Measurements from ENCODE around the gene GABRB3.

GABRB3 gene

DNA sequence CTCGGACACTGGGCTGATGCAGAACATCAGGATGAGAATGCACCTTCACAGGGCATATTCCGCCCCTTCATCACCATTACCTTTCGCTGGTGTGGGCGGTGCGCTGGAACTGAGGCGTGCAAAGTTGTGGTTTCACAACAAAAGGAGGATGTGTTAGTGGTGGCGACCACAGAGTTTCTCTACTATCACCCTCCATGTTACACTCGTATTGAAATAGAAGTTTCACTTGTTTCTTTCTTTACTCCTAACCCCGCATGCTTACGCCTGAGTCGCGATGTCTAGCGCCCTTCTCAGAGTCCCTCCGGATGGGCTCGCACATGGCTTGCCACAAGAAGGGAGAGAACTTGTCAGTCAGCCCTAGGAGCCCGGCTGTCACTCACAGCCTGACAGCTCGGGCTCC is 148.7 kb downstream of the GABRB3 start:
- no peak for DNase-seq

DNA sequence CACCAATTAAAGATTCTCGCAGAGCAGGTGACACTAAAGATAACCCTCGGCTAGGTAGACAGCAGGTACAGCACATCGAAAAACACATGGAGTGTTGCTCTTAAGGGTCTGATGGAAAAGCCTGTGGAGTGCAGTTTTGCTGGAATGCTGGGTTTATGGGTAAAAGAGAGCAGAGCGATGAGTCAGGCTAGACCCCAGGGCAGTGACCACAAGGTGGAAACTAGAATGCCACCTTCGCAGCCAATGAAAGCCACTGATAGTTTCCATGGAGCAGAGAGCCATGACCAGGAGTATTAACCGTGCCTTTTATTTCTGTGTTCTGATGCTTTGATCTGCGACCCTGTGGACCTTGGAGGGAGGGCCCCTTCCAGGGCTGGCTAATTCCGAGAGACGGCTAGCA is 149.8 kb downstream of the GABRB3 start:
- no peak for DNase-seq

DNA sequence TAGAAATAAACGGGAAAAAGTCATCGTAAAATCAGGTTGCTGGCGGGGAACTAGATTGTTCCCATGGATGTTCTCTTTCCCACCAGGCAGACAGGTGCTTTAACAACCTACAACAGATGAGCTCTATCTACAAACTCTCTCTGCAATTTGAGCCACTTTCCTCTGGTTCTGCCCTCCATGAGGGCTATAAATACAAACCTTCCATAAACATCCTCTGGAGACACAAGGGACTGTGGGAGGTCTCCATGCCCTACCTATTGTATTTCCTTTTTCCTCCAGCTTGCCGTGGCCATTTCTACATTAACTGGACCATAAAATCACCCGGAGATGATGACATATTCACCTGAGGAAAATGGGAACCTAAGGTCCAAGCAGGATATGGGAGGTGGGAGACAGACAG is 151.1 kb downstream of the GABRB3 start:
- no peak for DNase-seq

DNA sequence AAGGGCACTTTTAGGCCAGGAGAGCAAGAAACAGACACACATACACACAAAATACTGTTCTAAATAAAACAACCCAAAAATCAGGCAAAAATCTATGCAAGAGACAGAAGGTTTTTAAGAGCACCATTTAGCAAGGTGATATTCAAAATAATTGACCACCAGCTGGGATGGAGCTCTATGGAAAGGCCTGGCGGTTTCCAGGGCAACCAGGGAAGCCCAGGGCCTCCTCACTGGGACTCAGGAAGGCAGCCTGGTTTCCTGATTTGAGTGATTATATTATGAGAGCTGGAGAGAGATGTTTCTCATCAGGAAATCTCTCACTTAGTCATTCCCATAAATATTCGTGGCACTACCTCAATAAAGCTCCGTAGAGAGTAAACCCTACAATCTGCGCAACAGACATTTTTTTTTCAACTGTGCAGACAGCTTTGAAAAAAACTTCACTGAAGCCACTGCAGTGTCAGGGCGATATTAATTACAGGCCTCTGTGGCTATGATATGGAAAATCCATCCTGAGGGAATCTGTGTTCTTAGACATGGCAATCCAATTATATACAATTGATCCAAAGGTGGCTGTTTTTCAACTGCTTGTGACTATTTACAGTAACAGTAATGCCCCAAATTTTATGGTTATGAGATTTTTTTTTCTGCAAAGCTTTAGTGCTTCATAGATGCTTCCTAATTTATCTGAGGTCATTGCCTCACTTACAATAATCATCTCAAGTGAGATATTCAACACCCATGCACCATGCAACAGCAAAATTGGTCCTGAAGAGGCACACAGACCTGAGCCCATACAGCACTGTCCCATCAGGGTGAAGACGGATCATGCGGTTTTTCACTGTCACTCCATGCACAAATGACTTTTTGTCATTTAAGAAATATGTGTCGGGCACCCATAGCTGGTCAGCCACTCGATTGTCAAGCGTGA is 152.1 kb downstream of the GABRB3 start:
- DNase-seq: no peak

DNA sequence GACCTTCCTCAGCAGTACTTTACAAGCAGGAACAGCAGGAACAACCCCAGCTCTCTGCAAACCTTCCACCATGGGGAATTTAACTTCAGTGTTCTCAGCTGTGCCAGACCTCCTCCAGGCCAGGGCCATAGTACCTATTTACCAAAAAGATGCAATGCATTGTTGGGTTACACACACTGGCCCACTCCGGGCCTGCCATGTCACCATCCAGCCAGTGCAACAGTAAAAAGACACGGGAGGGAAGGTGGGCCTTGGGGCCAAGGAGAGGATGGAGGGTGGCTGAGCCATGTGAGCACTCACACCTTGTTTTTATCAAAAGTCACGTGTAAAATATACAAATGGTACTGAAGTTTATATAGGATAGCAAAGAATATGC is 157.0 kb downstream of the GABRB3 start:
- DNase-seq: no peak

DNA sequence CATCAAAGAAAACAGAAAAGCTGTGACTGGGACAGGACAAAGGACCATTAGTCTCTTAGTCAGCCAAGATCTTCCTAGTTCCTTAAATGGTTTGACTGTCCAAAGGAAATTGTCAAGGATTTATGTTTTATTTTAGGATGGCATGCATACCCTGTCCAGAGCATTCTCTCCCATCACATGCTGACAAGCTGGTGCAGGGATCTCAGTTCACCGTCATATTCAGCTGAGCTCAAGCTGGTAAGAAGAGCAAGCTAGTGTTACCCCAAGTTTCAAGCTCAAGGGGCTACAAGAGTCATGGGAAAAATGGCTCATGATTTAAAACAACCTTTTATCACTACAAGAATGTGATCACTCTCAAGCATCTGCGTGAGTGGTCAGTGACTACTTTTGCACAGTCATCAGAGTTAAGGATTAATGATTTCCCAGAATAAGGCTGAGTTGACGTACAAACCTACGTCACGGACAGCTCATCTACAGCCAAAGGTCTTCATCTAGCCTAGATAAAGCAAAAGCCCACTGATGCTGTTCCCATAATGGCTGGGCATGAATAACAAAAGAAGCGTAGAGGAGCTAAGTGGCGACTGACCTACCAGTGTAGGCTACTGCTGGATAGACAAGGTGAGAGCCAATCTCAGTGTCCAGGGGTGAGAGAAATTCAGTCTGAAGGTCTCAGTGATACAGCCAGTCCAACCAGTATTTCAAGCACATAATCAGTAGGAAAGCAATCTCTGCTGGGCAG is 157.5 kb downstream of the GABRB3 start:
- no peak for DNase-seq

DNA sequence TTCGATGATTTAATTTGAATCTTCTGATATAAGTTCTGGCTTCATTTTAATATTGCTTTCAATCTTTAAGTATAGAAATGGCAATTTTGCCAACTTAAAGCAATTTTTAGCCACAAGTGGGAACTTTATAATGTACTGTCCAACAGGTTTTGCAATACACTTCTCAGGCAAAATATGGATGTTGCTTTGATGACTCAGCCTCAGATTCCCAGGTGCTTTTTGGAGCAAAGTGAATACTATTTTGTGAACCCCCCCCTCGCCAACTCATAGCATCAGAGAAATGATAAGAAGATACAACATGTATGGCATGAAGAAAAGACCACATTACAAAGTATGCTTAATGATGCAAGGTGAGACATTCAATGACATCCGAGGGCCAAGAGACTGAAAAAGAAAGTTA is 158.1 kb downstream of the GABRB3 start:
- no peak for DNase-seq

DNA sequence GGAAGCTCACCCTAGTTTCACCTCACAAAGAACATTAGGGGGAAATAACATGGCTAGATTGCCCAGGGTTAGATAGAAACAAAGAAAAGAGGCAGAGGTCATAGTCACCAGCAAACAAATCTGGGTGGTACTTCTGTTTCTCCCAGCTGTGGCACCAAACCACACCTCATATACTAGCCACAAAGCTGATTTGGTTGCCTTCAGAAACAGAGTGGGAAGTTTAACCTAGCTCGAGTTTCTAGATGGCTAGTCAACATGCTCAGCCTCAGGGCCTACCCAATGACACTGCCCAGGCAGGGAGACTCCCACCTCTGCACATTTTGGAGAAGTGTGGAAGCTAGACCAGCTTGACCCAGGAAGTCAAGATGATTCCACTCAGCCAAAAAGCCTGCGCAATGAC is 174.2 kb downstream of the GABRB3 start:
- no peak for DNase-seq

DNA sequence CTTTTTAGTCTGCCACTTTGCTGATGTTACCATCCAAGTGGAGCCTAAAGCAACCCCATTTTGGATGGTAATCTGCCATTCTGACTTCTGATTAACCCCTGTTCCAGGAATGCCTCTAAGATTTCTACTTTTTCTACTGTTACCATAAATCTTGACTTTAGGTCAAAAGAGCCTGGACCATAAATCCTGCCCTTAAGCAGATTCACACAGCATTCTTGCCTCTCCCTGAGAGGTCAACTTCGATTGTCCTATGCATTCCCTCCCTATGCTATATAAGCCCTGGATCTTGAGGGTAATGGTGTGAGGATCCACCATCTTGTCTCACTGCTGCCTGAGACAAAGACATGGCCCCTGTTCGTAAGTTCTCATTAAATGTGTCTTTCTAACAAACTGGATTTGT is 177.3 kb downstream of the GABRB3 start:
- no peak for DNase-seq

DNA sequence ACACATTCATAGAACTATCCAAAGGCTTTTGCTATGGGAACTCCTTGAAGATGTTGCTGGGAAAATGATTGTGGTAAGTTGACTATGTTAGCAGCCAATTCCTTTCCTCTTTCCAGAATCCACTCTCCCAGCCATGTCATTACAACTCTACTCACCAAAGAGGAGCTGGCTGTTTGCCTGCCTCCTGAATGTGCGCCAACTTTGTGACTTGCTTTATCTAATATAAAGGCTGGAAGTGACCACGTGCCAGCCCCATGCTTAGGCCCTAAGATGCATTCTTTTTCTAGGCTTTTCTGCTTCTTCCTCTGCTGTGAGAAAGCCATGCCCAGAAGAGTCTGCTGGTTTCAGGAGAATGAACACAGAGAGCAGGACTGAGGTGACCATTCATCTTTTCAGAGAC is 182.2 kb downstream of the GABRB3 start:
- DNase-seq: no peak

DNA sequence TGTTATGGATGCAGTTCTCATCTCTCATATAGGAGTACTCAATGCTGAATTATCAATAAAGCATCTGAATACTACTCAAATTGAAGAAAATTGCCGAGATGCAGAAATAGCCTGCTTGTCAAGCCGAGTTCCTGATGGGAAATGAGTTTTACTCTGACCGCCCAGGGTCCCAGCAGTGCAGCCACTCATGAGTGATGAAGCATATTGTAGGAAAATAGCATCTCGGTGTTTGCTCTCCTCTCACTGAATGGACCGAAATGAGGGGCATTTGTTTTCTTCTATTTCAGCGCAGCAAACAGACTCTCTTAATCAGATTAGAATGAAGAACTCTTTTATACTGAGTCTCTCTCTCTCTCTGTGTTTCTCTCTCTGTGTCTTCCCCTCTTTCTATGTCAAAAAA is 190.0 kb downstream of the GABRB3 start:
- DNase-seq: no peak

DNA sequence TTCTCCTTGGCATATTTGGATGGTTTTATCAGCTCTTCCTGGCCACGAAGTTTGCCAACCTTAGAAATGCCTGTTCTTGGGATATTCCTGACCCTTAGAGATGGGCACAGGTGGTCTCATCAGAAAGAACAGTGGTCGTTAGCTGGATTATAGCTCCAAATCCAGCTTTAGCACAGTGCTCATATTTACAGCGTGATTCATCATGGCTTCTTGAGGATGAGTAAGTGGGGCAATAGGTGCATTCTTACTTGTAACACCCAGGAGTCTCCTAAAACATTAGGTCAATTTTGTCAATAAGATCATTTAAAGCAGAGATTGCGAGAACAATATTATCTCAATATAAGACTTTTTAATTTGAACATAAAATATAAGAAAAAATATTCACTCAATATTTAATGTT is 191.9 kb downstream of the GABRB3 start:
- no peak for DNase-seq

DNA sequence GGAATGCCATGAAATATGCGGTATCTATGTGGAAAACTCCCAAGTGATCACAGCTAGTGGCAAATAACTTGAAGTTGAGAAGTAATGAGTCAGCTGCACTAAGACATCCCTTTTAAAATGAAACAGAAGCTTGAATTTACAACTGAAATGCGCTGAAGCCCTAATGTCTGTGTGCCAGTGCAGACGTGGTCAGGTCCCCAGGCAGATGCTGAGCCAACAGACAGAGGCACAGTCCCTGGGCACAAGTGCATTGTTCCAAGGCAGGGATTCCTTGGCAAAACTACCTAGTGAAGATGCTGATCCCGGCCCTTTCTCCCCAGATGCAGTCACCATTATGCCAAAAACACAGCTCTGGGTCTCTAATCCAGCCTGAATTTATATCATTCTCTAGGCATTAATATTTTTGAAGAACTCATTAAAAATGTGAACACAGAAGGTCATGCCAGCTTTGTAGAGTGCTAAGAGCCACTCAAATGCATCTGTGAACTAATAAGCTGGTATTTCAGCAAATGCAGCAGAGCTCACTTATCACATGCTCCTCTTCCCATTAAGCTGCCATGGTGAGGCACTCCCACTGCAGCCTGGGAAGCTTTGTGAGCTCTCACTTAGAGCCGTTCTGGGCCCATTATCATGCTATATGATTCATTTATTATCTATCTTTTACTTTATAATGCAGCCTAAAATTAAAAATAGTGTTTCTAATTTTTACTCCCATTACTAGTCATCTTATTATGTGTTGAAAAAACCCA is 200.1 kb downstream of the GABRB3 start:
- DNase-seq: no peak

DNA sequence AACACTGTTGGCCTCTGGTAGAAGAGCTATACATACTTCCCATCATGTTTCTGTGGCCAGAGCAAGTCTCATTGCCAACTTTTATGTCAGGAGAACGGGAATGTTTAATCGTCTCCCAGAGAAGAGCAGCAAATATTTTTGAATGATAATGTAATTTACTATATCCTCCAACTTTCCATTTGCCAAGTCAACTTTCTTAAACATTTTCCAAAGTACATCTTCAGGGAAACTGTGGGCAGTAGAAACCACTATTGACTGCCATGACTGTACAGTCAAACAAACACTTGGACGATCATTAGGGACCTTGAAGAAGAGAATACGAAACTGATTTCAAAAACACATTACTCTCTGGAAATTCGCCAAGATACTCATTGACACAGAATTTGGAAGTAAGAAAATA is 201.5 kb downstream of the GABRB3 start:
- no peak for DNase-seq

DNA sequence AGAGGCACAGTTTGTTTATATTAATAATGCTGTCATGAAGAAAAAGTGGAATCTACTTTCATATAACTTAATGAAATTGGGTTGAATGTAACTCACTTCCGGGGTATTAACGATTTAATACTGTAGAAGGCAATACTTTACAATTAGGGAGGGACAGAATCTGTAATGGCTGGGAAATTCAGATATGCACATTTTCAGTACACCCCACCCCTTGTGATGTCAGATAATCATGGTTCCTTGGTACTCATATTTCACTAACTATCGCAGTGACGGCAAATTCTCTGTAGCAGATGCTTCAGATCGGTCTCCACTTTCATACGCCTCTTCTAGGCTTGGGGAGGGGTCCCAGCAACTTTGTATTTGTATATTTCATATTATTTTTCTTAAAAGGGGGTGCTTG is 207.3 kb downstream of the GABRB3 start:
- no peak for DNase-seq

DNA sequence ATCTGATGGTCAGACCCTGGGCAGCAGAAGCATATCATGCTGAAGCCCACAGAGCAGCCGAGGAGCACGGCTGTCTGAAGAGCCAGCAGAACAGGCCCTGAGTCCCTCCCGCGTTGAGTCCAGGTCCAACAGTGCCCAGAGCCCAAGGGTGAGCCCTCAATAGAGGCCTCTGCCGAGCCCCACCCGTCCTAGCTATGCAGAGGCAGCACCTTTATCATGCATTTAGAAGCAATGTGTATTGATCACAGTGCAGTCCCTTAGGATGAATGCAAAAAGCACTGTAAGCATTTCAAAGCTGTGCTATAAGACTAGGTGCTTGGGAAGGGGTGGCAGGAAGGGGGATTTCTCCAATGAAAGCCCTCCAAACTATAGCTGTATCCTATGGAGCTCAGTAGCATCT is 208.5 kb downstream of the GABRB3 start:
- no peak for DNase-seq

DNA sequence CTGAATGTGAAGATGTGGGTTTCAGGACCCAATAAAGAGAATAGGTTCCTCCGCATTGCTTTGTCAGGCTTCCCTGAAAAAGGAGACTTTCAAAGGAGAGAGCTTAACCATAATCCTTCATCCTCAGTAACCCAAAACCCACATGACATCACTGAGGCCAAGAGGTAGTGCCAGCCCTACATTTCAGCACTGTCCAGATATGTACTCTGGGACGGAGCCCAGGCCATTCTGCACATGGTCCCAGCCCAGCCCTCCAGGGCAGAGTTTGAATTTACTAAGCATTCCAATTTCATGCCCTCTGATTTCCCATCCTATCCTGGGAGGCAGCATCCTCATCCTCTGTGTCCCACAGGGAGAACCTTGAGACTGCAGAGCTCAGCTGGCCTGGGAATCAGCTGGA is 210.5 kb downstream of the GABRB3 start:
- DNase-seq: no peak

DNA sequence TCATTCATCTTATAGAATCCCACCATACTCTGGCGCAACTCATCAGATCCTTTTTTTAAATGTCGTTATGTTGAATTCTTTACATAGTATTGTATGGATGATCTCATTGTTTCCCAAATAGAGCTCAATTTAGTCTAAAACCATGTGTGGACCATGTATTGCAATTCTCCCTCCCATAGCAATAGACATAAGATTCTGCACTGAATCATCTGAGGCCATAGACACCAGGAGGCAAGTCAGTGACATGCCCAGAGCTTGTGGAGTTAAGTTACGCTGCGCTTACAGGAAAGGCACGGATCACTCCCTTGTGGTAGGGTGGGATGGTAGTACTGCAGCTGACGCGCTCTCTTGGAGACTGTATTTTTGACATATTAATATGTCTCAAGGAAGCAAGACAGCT is 211.0 kb downstream of the GABRB3 start:
- no peak for DNase-seq

DNA sequence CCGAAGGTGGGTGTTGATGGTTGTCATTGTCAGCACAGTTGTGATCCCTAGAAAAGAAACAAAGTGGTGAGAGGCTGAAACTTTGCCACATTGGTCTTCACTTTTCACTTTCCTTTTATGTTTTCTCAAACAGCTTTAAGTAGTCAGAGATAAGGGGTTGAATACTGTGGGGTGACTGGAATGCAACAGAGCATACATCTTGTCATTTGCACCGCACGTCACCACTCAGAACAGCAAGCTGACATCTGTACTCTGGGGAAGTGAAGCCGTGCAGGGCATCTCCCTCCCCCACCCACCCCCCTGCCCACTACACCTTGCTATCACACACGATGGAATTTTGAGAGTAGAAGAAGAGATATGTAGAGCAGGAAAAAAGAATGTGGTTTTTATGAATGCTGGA is 211.7 kb downstream of the GABRB3 start:
- DNase-seq: no peak

DNA sequence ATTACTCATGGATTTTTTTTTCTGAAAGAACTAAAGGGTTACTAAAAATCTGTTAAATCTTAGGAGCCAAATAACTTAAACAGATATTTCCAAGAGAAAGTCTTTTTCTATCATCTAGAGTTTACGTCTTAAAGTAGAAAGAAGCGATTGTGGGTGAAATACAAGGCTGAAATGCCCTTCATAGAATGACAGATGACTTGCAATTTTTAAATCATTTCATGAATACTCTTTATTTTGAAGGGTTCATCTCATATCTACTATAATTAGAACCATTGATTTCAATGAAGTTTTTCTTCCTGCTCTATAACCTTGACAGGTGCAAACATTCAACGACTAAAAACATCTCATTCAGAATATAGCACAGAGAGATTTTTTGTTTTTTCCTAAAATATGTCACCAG is 217.0 kb downstream of the GABRB3 start:
- DNase-seq: no peak

DNA sequence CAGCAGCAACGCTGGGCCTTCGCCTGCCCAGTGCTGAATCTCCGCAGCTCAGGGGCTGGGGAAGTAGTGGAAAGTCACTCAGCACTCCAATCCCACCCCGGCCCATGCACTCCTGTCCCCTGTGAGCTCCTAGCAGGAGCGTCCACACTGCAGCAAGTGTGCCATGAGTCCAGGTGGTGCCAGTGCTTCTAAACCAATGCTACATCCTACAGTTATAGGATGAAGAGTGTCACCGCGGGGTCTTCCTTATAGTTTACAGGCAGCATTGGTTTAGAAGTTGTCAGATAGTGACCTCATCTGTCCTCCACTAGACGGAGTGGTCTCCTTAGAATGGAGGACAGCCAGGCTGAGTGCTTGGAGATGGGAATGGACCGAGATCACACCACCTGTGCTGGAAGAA is 221.4 kb downstream of the GABRB3 start:
- no peak for DNase-seq

DNA sequence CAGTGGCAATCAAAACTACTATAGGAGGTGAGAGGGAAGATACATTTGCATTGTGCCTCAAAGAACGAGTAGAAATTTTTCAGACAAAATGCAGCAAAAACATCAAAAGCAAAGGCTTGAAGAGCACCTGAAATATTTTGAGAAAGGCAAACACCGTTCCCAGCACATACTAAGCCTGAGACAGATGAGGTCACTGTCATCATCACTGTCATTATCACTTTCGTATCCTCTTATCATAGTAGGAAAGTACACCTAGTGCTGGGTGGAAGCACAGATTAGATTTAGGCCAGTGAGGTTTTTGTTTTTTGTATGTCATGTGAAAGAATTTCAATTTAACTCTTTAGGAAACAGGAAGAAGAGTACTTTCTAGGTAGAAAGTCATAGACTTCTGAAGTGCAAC is 222.0 kb downstream of the GABRB3 start:
- DNase-seq: no peak

DNA sequence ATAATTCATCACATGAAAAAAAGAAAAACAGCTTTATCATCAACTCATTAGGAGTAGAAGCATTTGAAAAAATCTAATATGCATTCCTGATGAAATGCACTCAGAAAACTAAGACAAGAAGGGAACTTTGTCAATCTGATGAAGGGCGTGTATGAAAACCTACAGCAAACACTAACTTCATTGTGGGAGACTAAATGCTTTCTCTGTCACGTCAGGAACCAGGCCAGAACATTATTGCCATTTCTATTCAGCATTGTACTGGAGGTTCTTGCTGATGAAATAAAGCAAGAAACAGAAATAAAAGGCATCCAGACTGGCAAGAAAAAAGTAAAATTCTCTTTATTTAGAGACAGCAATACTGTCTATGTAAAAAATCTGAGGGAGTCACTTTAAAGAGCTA is 235.2 kb downstream of the GABRB3 start:
- DNase-seq: no peak

DNA sequence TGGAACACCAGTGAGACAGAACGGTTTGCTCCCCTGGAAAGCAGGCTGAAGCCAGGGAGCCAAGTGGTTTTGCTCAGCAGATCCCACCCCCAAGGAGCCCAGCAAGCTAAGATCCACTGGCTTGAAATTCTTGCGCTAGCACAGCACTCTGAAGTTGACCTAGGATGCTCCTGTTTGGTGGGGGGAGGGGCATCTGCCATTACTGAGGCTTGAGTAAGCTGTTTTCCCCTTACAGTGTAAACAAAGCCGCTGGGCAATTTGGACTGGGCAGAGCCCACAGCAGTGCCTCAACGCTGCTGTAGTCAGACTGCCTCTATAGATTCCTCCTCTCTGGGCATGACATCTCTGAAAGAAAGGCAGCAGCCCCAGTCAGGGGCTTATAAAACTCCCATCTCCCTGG is 241.4 kb downstream of the GABRB3 start:
- DNase-seq: no peak

Data from NCI-H1105 (cell line).